Choroid plexus epithelial cell (primary cell): ENCODE measurements around the gene DUS2.
"Not testable (repeated sequence)": the region's sequence is repeated elsewhere in the genome, so short reads cannot be mapped to it uniquely, and the experiment has no call there.

ENCODE experiments used
- DNase-seq: peaks from one replicate; pipeline ENCODE4 v3.0.0-alpha.2; 2010; ENCODE audit warnings: low read depth
- H3K4me3 ChIP-seq: 2 replicates; pipeline ENCODE4 v1.5.1; 2011; ENCODE audit warnings: low read depth, mild to moderate bottlenecking, control low read depth, low read length, moderate library complexity
- CTCF ChIP-seq: conservative IDR thresholded peaks from 2 replicates; pipeline ENCODE4 v1.5.1; 2011; ENCODE audit warnings: low read depth, mild to moderate bottlenecking, control low read depth, inconsistent platforms, low read length, moderate library complexity

DUS2 gene

GRCh38 chr16:68094614-68094934 lies 71.5 kb downstream of the DUS2 start:
- no peak for DNase-seq
- H3K4me3 ChIP-seq, result no peak overlapping the region
- no peak for TF ChIP-seq CTCF

- no peak for TF ChIP-seq CTCF
- H3K4me3 ChIP-seq, result no peak overlapping the region
- no peak for DNase-seq
Measured at GRCh38 chr16:68096491-68096890, 73.4 kb downstream of the DUS2 start.

GRCh38 chr16:68097088-68097487 lies 74.0 kb downstream of the DUS2 start:
- H3K4me3 ChIP-seq, result no peak overlapping the region
- DNase-seq, result no peak
- no peak for TF ChIP-seq CTCF

- no peak for TF ChIP-seq CTCF
- no peak for DNase-seq
- no peak overlapping the region for H3K4me3 ChIP-seq
Measured at GRCh38 chr16:68097895-68098294, 74.8 kb downstream of the DUS2 start.

- no peak overlapping the region for H3K4me3 ChIP-seq
- no peak for DNase-seq
- TF ChIP-seq CTCF, result no peak
Measured at GRCh38 chr16:68100488-68100887, 77.4 kb downstream of the DUS2 start.

- no peak overlapping the region for H3K4me3 ChIP-seq
- DNase-seq, result no peak
- TF ChIP-seq CTCF, result no peak
Measured at GRCh38 chr16:68105611-68106010, 82.5 kb downstream of the DUS2 start.

- not testable (repeated sequence) for DNase-seq
Measured at GRCh38 chr16:68107230-68107928, 84.3 kb downstream of the DUS2 start.

GRCh38 chr16:68109156-68109555 lies 86.1 kb downstream of the DUS2 start:
- DNase-seq, H3K4me3 ChIP-seq: not testable (repeated sequence)

More at GRCh38 chr16:68107230-68107928, 84.3 kb downstream of the DUS2 start:
- not testable (repeated sequence) for H3K4me3 ChIP-seq

- DNase-seq, result not testable (repeated sequence)
Measured at GRCh38 chr16:68110611-68111010, 87.5 kb downstream of the DUS2 start.

More at GRCh38 chr16:68110611-68111010, 87.5 kb downstream of the DUS2 start:
- not testable (repeated sequence) for H3K4me3 ChIP-seq
